Measurements from ENCODE around the gene PSMD2. TPM values are rescaled to one million over a fixed set of nuclear protein-coding genes. Genes with fewer than 3 reads are reported as not detected.

The PSMD2 gene
- total and polyA plus RNA-seq, 8 donors, result 73.0 to 239 (median 126) TPM

GRCh38 chr3:184334470-184335158, 35.6 kb downstream of the PSMD2 start:
- H3K4me3 ChIP-seq, result no peak overlapping the region
- intact Hi-C loops (cut with DNase I; ENCODE audit: low total_unique reads), result no loop called here
- no peaks in the 10 kb centered on the region for H3K27me3 ChIP-seq
- H3K36me3 ChIP-seq, result peaks cover 50 to 58% (median 57%) of the 10 kb centered on the region in 4 donors
- H3K27ac ChIP-seq, result peak overlapping the region; percentile 43 to 99 (median 98)
- H3K4me1 ChIP-seq, result peaks cover 34 to 77% (median 41%) of the 10 kb centered on the region in 4 donors
- H3K9me3 ChIP-seq, result no peaks in the 10 kb centered on the region
- no peak for DNase-seq
- TF ChIP-seq POLR2AphosphoS5 (IDR thresholded peaks at IDR 0.05) (no peak), CTCF (IDR thresholded peaks at IDR 0.05) (no peak), POLR2A (IDR thresholded peaks at IDR 0.05) (no peak), EP300 (IDR thresholded peaks at IDR 0.05) (no peak)
- WGBS, 5 donors, result 66 to 78% (median 72%) methylated on average over 15 of the region's 15 CpGs

GRCh38 chr3:184335291-184335660, 36.2 kb downstream of the PSMD2 start:
- TF ChIP-seq POLR2A (IDR thresholded peaks at IDR 0.05), result no peak
- TF ChIP-seq CTCF (IDR thresholded peaks at IDR 0.05), result no peak
- no peak for TF ChIP-seq POLR2AphosphoS5 (IDR thresholded peaks at IDR 0.05)
- no peak for TF ChIP-seq EP300 (IDR thresholded peaks at IDR 0.05)
- Histone ChIP-seq H3K36me3 (peaks cover 46 to 52% (median 51%) of the 10 kb centered on the region in 4 donors), H3K4me1 (peaks cover 34 to 81% (median 44%) of the 10 kb centered on the region in 4 donors), H3K9me3 (no peaks in the 10 kb centered on the region), H3K27ac (peak overlapping the region; percentile 96 to 99 (median 99)), H3K27me3 (no peaks in the 10 kb centered on the region), H3K4me3 (peak overlapping the region; percentile 69 to 91 (median 82))
- intact Hi-C loops (cut with DNase I; ENCODE audit: low total_unique reads), result no loop called here
- no peak for DNase-seq
- 27 to 44% (median 40%) methylated on average over 4 of the region's 4 CpGs for WGBS, 5 donors

- peak overlapping the region; percentile 96 to 99 (median 99) for H3K27ac ChIP-seq
- H3K4me1 ChIP-seq, result peaks cover 34 to 86% (median 47%) of the 10 kb centered on the region in 4 donors
- no peaks in the 10 kb centered on the region for H3K27me3 ChIP-seq
- H3K4me3 ChIP-seq, result peak overlapping the region; percentile 69 to 91 (median 82)
- no peaks in the 10 kb centered on the region for H3K9me3 ChIP-seq
- peak; percentile 90 to 96 for DNase-seq
- intact Hi-C loops (cut with DNase I; ENCODE audit: low total_unique reads), result no loop called here
- peak in 1 of 4 donors; percentile 58 for TF ChIP-seq POLR2A (IDR thresholded peaks at IDR 0.05)
- TF ChIP-seq EP300 (IDR thresholded peaks at IDR 0.05), result peak; percentile 33
- peak; percentile 88 to 96 (median 92) for TF ChIP-seq POLR2AphosphoS5 (IDR thresholded peaks at IDR 0.05)
- TF ChIP-seq CTCF (IDR thresholded peaks at IDR 0.05), result no peak
- WGBS, 5 donors, result 1% methylated on average over 31 to 77 of the region's 77 CpGs
- peaks cover 41 to 45% (median 44%) of the 10 kb centered on the region in 4 donors for H3K36me3 ChIP-seq
These were observed 36.9 kb downstream of the PSMD2 start for GRCh38 chr3:184335661-184336546.

Measured in stomach (tissue), 9 donors.